GM21360 (cell line): ENCODE measurements around the gene ITGA2B.
"Not testable (repeated sequence)": the region's sequence is repeated elsewhere in the genome, so short reads cannot be mapped to it uniquely, and the experiment has no call there.

ENCODE experiments used
- ATAC-seq: cut with Tn5 transposase; IDR thresholded peaks from one replicate; pipeline ENCODE4 v1.9.1; 2021; ENCODE audit warnings: mild to moderate bottlenecking, moderate library complexity; ENCODE audit not compliant: unreplicated experiment

The ITGA2B gene

GRCh38 chr17:44394112-44394511 lies 4.7 kb upstream of the ITGA2B start:
- ATAC-seq, result not testable (repeated sequence)

GRCh38 chr17:44390250-44390870 lies 911 bp upstream of the ITGA2B start:
- ATAC-seq, result no peak

GRCh38 chr17:44389723-44390202 lies 314 bp upstream of the ITGA2B start:
- ATAC-seq, result no peak

- ATAC-seq, result no peak
Observed at GRCh38 chr17:44387804-44388203, 1.6 kb downstream of the ITGA2B start.

- no peak for ATAC-seq
Observed at GRCh38 chr17:44386182-44386525, 3.3 kb downstream of the ITGA2B start.

- ATAC-seq, result peak; percentile 69
Observed at GRCh38 chr17:44385287-44386181, 3.9 kb downstream of the ITGA2B start.

GRCh38 chr17:44384823-44385286 lies 4.6 kb downstream of the ITGA2B start:
- ATAC-seq, result no peak

GRCh38 chr17:44384281-44384822 lies 5.1 kb downstream of the ITGA2B start:
- no peak for ATAC-seq

GRCh38 chr17:44383861-44384260 lies 5.6 kb downstream of the ITGA2B start:
- no peak for ATAC-seq

GRCh38 chr17:44383363-44383762 lies 6.1 kb downstream of the ITGA2B start:
- ATAC-seq, result no peak

- no peak for ATAC-seq
Observed at GRCh38 chr17:44382917-44383316, 6.5 kb downstream of the ITGA2B start.

- no peak for ATAC-seq
Observed at GRCh38 chr17:44381810-44382305, 7.6 kb downstream of the ITGA2B start.

GRCh38 chr17:44380767-44381166 lies 8.7 kb downstream of the ITGA2B start:
- no peak for ATAC-seq

GRCh38 chr17:44379887-44380286 lies 9.6 kb downstream of the ITGA2B start:
- no peak for ATAC-seq

- ATAC-seq, result no peak
Observed at GRCh38 chr17:44378171-44378705, 11.2 kb downstream of the ITGA2B start.

- no peak for ATAC-seq
Observed at GRCh38 chr17:44376779-44377178, 12.7 kb downstream of the ITGA2B start.

GRCh38 chr17:44376124-44376523 lies 13.3 kb downstream of the ITGA2B start:
- ATAC-seq, result no peak

GRCh38 chr17:44375196-44376017 lies 14.0 kb downstream of the ITGA2B start:
- ATAC-seq, result no peak

- ATAC-seq, result no peak
Observed at GRCh38 chr17:44374306-44375195, 14.9 kb downstream of the ITGA2B start.
